BE2C (cell line): ENCODE data around the gene ZMYND8.

ENCODE experiments used
- DNase-seq: peaks from one replicate; pipeline ENCODE4 v3.0.0-alpha.2; 2020
- H3K27me3 ChIP-seq: fragments of 250-450 bp; sonication (Bioruptor Pico); 2 replicates; pipeline ENCODE4 v1.5.1; 2020; ENCODE audit warnings: mild to moderate bottlenecking
- H3K36me3 ChIP-seq: fragments of 250-450 bp; sonication (Bioruptor Pico); 2 replicates; pipeline ENCODE4 v1.5.1; 2020; ENCODE audit warnings: mild to moderate bottlenecking
- H3K4me1 ChIP-seq: fragments of 250-450 bp; sonication (Bioruptor Pico); 2 replicates; pipeline ENCODE4 v1.5.1; 2020
- H3K4me3 ChIP-seq: 2 replicates; pipeline ENCODE4 v1.5.1; 2011; ENCODE audit warnings: low read depth, low read length
- H3K9me3 ChIP-seq: fragments of 250-450 bp; sonication (Bioruptor Pico); 2 replicates; pipeline ENCODE4 v1.5.1; 2020
- CTCF ChIP-seq: IDR thresholded peaks from 2 replicates; pipeline ENCODE4 v1.5.1; 2012; ENCODE audit warnings: mild to moderate bottlenecking, low read depth, low read length

ZMYND8 gene

GRCh38 chr20:47350181-47350550 is 6.3 kb downstream of the ZMYND8 start:
- H3K4me1 ChIP-seq: peaks cover 30% of the 10 kb centered on the region
- no peaks in the 10 kb centered on the region for H3K9me3 ChIP-seq
- H3K27me3 ChIP-seq: no peaks in the 10 kb centered on the region
- DNase-seq: no peak
- no peak for TF ChIP-seq CTCF
- no peak overlapping the region for H3K4me3 ChIP-seq
- peaks cover 68% of the 10 kb centered on the region for H3K36me3 ChIP-seq

- Histone ChIP-seq H3K36me3 (peaks cover 74% of the 10 kb centered on the region), H3K4me3 (no peak overlapping the region)
- no peak for DNase-seq
Observed at GRCh38 chr20:47349365-47350180, 6.9 kb downstream of the ZMYND8 start.

GRCh38 chr20:47348539-47349142 is 7.9 kb downstream of the ZMYND8 start:
- H3K36me3 ChIP-seq: peaks cover 74% of the 10 kb centered on the region
- no peaks in the 10 kb centered on the region for H3K27me3 ChIP-seq
- H3K4me3 ChIP-seq: no peak overlapping the region
- no peaks in the 10 kb centered on the region for H3K9me3 ChIP-seq
- TF ChIP-seq CTCF: no peak
- no peak for DNase-seq
- H3K4me1 ChIP-seq: peaks cover 26% of the 10 kb centered on the region

More at GRCh38 chr20:47349365-47350180, 6.9 kb downstream of the ZMYND8 start:
- no peak for TF ChIP-seq CTCF
- H3K4me1 ChIP-seq: peaks cover 30% of the 10 kb centered on the region
- H3K27me3 ChIP-seq: no peaks in the 10 kb centered on the region
- H3K9me3 ChIP-seq: no peaks in the 10 kb centered on the region

- Histone ChIP-seq H3K9me3 (no peaks in the 10 kb centered on the region), H3K27me3 (no peaks in the 10 kb centered on the region), H3K4me3 (no peak overlapping the region), H3K36me3 (peaks cover 78% of the 10 kb centered on the region), H3K4me1 (peaks cover 24% of the 10 kb centered on the region)
- DNase-seq: no peak
- no peak for TF ChIP-seq CTCF
Observed at GRCh38 chr20:47347661-47348435, 8.7 kb downstream of the ZMYND8 start.

GRCh38 chr20:47346172-47346571 is 10.3 kb downstream of the ZMYND8 start:
- no peak overlapping the region for H3K4me3 ChIP-seq

More at GRCh38 chr20:47346172-47346571, 10.3 kb downstream of the ZMYND8 start:
- DNase-seq: no peak
- TF ChIP-seq CTCF: no peak
- peaks cover 21% of the 10 kb centered on the region for H3K4me1 ChIP-seq
- H3K9me3 ChIP-seq: no peaks in the 10 kb centered on the region
- peaks cover 68% of the 10 kb centered on the region for H3K36me3 ChIP-seq
- no peaks in the 10 kb centered on the region for H3K27me3 ChIP-seq
